ENCODE results near the gene XRCC5. TPM values are rescaled to one million over a fixed set of nuclear protein-coding genes. Genes with fewer than 3 reads are reported as not detected.
A peak's percentile ranks its signal among the peaks of the same experiment; 100 is the strongest.

XRCC5 gene
- total RNA-seq, 1 experiment from 2014 or later, result 618 TPM

DNA sequence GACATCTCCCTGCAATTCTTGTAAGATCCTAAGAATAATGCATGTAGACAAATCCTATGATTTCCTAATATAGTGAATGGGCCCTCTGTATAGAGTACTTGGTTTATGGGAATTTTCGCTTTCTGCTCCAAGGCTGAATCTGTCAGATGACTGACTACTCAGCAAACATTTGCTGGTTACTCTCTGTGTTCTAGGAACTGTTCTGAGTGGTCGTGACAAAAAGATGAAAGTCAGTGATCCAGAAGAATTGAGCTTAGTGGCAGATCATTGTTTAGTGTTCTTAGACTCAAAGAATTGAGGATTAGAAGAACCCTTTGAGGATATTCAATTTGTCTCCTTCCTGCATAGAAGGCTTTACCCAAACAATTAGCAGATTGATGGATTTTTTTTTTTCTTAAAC, 10.0 kb downstream of the XRCC5 start:
- no peak overlapping the region for H3K14ac ChIP-seq (ENCODE audit: insufficient read depth, low read length)
- H2AK5ac ChIP-seq (ENCODE audit: insufficient read length, low read length), result no peak overlapping the region
- Mint-ChIP-seq H3K9me3 (no peaks in the 10 kb centered on the region; a peak in 1 of 5 replicates), H3K27me3 (ENCODE audit: low read depth) (no peaks in the 10 kb centered on the region), H3K4me1 (peaks cover 22 to 30% of the 10 kb centered on the region in 2 experiments), H3K36me3 (ENCODE audit: insufficient read depth in 1 of 3, low read depth in 3 of 3) (peaks cover 68 to 98% (median 87%) of the 10 kb centered on the region in 3 experiments; a peak in 6 of 7 replicates), H3K27ac (peak overlapping the region in 1 of 3 experiments; percentile 80; a peak in 2 of 7 replicates), H3K4me3 (no peak overlapping the region)
- peaks cover 6% of the 10 kb centered on the region for H3K23me2 ChIP-seq (ENCODE audit: insufficient read length, low read depth, low read length, poor library complexity, severe bottlenecking)
- H3K79me1 ChIP-seq (ENCODE audit: insufficient read depth, low read depth, low read length, poor library complexity, severe bottlenecking), result peaks cover 10% of the 10 kb centered on the region
- WGBS (ENCODE audit: extremely low coverage, insufficient read length, low lambda C conversion rate), result no CpG with 5 or more reads among the region's 2 CpGs
- H4K20me1 ChIP-seq (ENCODE audit: control insufficient read depth, insufficient read depth, insufficient read length), result no peaks in the 10 kb centered on the region
- H3K23ac ChIP-seq (ENCODE audit: insufficient read length, low read depth, low read length), result no peak overlapping the region
- no peaks in the 10 kb centered on the region for H3K27me3 ChIP-seq (ENCODE audit: insufficient read depth, low read length)
- no peak overlapping the region for H3K56ac ChIP-seq (ENCODE audit: insufficient read length, low read depth, low read length)
- no peak overlapping the region for H4K91ac ChIP-seq (ENCODE audit: insufficient read length, low read depth, low read length)
- no peak for DNase-seq
- no peak overlapping the region for H2BK5ac ChIP-seq (ENCODE audit: insufficient read length, low read length)
- no peak overlapping the region for H2BK120ac ChIP-seq (ENCODE audit: low read depth, low read length, poor library complexity, severe bottlenecking)
- no peak overlapping the region for H4K8ac ChIP-seq (replicated peaks; ENCODE audit: insufficient read length, low read depth, low read length)
- H3K9ac ChIP-seq (ENCODE audit: extremely low read depth, insufficient read length, low read length), result no peak overlapping the region
- no peak overlapping the region for H3T11ph ChIP-seq (ENCODE audit: low read length)
- TF ChIP-seq, protein P1, sequence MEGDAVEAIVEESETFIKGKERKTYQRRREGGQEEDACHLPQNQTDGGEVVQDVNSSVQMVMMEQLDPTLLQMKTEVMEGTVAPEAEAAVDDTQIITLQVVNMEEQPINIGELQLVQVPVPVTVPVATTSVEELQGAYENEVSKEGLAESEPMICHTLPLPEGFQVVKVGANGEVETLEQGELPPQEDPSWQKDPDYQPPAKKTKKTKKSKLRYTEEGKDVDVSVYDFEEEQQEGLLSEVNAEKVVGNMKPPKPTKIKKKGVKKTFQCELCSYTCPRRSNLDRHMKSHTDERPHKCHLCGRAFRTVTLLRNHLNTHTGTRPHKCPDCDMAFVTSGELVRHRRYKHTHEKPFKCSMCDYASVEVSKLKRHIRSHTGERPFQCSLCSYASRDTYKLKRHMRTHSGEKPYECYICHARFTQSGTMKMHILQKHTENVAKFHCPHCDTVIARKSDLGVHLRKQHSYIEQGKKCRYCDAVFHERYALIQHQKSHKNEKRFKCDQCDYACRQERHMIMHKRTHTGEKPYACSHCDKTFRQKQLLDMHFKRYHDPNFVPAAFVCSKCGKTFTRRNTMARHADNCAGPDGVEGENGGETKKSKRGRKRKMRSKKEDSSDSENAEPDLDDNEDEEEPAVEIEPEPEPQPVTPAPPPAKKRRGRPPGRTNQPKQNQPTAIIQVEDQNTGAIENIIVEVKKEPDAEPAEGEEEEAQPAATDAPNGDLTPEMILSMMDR (conservative IDR thresholded peaks at IDR 0.05), result no peak
- no peak overlapping the region for H2BK12ac ChIP-seq (ENCODE audit: insufficient read length, low read depth, low read length)
- H2BK15ac ChIP-seq (ENCODE audit: low read depth, low read length), result no peak overlapping the region
- peaks cover 16% of the 10 kb centered on the region; the same call in 1 of the 2 replicates for H3K79me2 ChIP-seq (ENCODE audit: insufficient read depth, low read length)
- no peaks in the 10 kb centered on the region for H3K9me3 ChIP-seq (ENCODE audit: control insufficient read depth, low read depth, low read length)
- H3K27ac ChIP-seq (ENCODE audit: insufficient read length, low read depth, low read length), result no peak overlapping the region
- H4K5ac ChIP-seq (ENCODE audit: insufficient read length, low read depth, low read length), result no peak overlapping the region
- H3K4me1 ChIP-seq (ENCODE audit: insufficient read depth, low read length), result peaks cover 2% of the 10 kb centered on the region; the same call in 1 of the 2 replicates
- H2BK20ac ChIP-seq (ENCODE audit: low read depth, low read length, poor library complexity, severe bottlenecking), result no peak overlapping the region
- no peak overlapping the region for H3K4me2 ChIP-seq (ENCODE audit: insufficient read depth, insufficient read length, low read length)
- H2AFZ ChIP-seq (ENCODE audit: low read length), result no peak overlapping the region
- H3K4ac ChIP-seq (ENCODE audit: low read depth, low read length), result no peak overlapping the region
- H3K18ac ChIP-seq (ENCODE audit: insufficient read length, low read depth, low read length), result no peak overlapping the region
